ENCODE results near the gene LHFPL6. TPM values are rescaled to one million over a fixed set of nuclear protein-coding genes. Genes with fewer than 3 reads are reported as not detected.

LHFPL6 gene
- total RNA-seq, 1 donor from 2014 or later, result 38.5 TPM

GRCh38 chr13:39578821-39579291 is 24.1 kb downstream of the LHFPL6 start:
- H3K4me3 Mint-ChIP-seq (ENCODE audit: unreplicated experiment), result no peak overlapping the region
- H3K27ac Mint-ChIP-seq (ENCODE audit: unreplicated experiment), result no peak overlapping the region
- no peak for DNase-seq (ENCODE audit: low spot score)
- H3K4me1 Mint-ChIP-seq (ENCODE audit: unreplicated experiment), result peaks cover 8% of the 10 kb centered on the region
- TF ChIP-seq CTCF (IDR thresholded peaks at IDR 0.05; ENCODE audit: unreplicated experiment), result no peak
- no peaks in the 10 kb centered on the region for H3K36me3 Mint-ChIP-seq (ENCODE audit: low read depth, unreplicated experiment)
- H3K27me3 Mint-ChIP-seq (ENCODE audit: unreplicated experiment), result peaks cover 4% of the 10 kb centered on the region
- no peaks in the 10 kb centered on the region for H3K9me3 Mint-ChIP-seq (ENCODE audit: unreplicated experiment)

GRCh38 chr13:39577838-39578491 is 25.0 kb downstream of the LHFPL6 start:
- no peaks in the 10 kb centered on the region for H3K36me3 Mint-ChIP-seq (ENCODE audit: low read depth, unreplicated experiment)
- no peaks in the 10 kb centered on the region for H3K9me3 Mint-ChIP-seq (ENCODE audit: unreplicated experiment)
- TF ChIP-seq CTCF (IDR thresholded peaks at IDR 0.05; ENCODE audit: unreplicated experiment), result no peak
- peaks cover 4% of the 10 kb centered on the region for H3K27me3 Mint-ChIP-seq (ENCODE audit: unreplicated experiment)
- no peak for DNase-seq (ENCODE audit: low spot score)
- peaks cover 8% of the 10 kb centered on the region for H3K4me1 Mint-ChIP-seq (ENCODE audit: unreplicated experiment)
- H3K4me3 Mint-ChIP-seq (ENCODE audit: unreplicated experiment), result no peak overlapping the region
- no peak overlapping the region for H3K27ac Mint-ChIP-seq (ENCODE audit: unreplicated experiment)

- no peak for DNase-seq (ENCODE audit: low spot score)
- no peaks in the 10 kb centered on the region for H3K9me3 Mint-ChIP-seq (ENCODE audit: unreplicated experiment)
- H3K4me1 Mint-ChIP-seq (ENCODE audit: unreplicated experiment), result peaks cover 8% of the 10 kb centered on the region
- no peak overlapping the region for H3K4me3 Mint-ChIP-seq (ENCODE audit: unreplicated experiment)
- no peak overlapping the region for H3K27ac Mint-ChIP-seq (ENCODE audit: unreplicated experiment)
- no peaks in the 10 kb centered on the region for H3K36me3 Mint-ChIP-seq (ENCODE audit: low read depth, unreplicated experiment)
- peaks cover 4% of the 10 kb centered on the region for H3K27me3 Mint-ChIP-seq (ENCODE audit: unreplicated experiment)
- TF ChIP-seq CTCF (IDR thresholded peaks at IDR 0.05; ENCODE audit: unreplicated experiment), result no peak
Measured at GRCh38 chr13:39577203-39577602, 25.8 kb downstream of the LHFPL6 start.

GRCh38 chr13:39575641-39576238 is 27.3 kb downstream of the LHFPL6 start:
- Mint-ChIP-seq H3K9me3 (ENCODE audit: unreplicated experiment) (no peaks in the 10 kb centered on the region), H3K4me1 (ENCODE audit: unreplicated experiment) (peaks cover 8% of the 10 kb centered on the region), H3K36me3 (ENCODE audit: low read depth, unreplicated experiment) (peaks cover 8% of the 10 kb centered on the region), H3K27ac (ENCODE audit: unreplicated experiment) (no peak overlapping the region), H3K4me3 (ENCODE audit: unreplicated experiment) (no peak overlapping the region), H3K27me3 (ENCODE audit: unreplicated experiment) (peaks cover 4% of the 10 kb centered on the region)
- TF ChIP-seq CTCF (IDR thresholded peaks at IDR 0.05; ENCODE audit: unreplicated experiment), result no peak
- DNase-seq (ENCODE audit: low spot score), result no peak

- no peak overlapping the region for H3K27ac Mint-ChIP-seq (ENCODE audit: unreplicated experiment)
- peaks cover 3% of the 10 kb centered on the region for H3K27me3 Mint-ChIP-seq (ENCODE audit: unreplicated experiment)
- TF ChIP-seq CTCF (IDR thresholded peaks at IDR 0.05; ENCODE audit: unreplicated experiment), result no peak
- H3K36me3 Mint-ChIP-seq (ENCODE audit: low read depth, unreplicated experiment), result peaks cover 8% of the 10 kb centered on the region
- no peak overlapping the region for H3K4me3 Mint-ChIP-seq (ENCODE audit: unreplicated experiment)
- no peak for DNase-seq (ENCODE audit: low spot score)
- H3K9me3 Mint-ChIP-seq (ENCODE audit: unreplicated experiment), result no peaks in the 10 kb centered on the region
- peaks cover 8% of the 10 kb centered on the region for H3K4me1 Mint-ChIP-seq (ENCODE audit: unreplicated experiment)
Measured at GRCh38 chr13:39571502-39572092, 31.4 kb downstream of the LHFPL6 start.
